HCT116 (cell line): ENCODE data around the gene GCK. TPM values are rescaled to one million over a fixed set of nuclear protein-coding genes. Genes with fewer than 3 reads are reported as not detected.

Experiments used
- ATAC-seq: fragments of 200-7000 bp; cut with Tn5 transposase; 2 replicates; pipeline ENCODE4 v1.9.1; 2020; ENCODE audit warnings: mild to moderate bottlenecking, moderate library complexity
- BruUV-seq: library from RNA; stranded (reverse); fragments of 400-500 nt; replicated peaks from 2 replicates; lab custom pipeline; 2021; lab: Mats Ljungman, UMichigan
- CTCF ChIA-PET: fragments of 300-600 bp; sonication (Branson Sonifier 250); formaldehyde crosslinking; loops from one replicate; lab custom pipeline; 2021; ENCODE audit warnings: antibody characterized with exemption; lab: Charles Lee
- POLR2A ChIA-PET: fragments of 300-600, 350-600 bp; sonication (Branson Sonifier 250); formaldehyde crosslinking; loops from one replicate; lab custom pipeline; 2021; ENCODE audit warnings: antibody characterized with exemption; lab: Charles Lee
- RAD21 ChIA-PET, 2 experiments: fragments of 300-600 bp; sonication (Branson Sonifier 250); formaldehyde crosslinking; loops; one replicate each; lab custom pipeline; 2023; ENCODE audit warnings: low total read pairs in 2 of 2; ENCODE audit not compliant: uncharacterized antibody in 2 of 2, unreplicated experiment in 2 of 2, low non-redundant PET in 1 of 2; lab: Charles Lee
- DNase-seq: peaks from one replicate; pipeline ENCODE4 v3.0.0-alpha.2; 2010; ENCODE audit warnings: low read depth, low spot score
- H2AFZ ChIP-seq: fragments of 200-600 bp; shearing (Covaris generic), sonication (generic); 2 replicates; pipeline ENCODE4 v1.6.1; 2017; ENCODE audit warnings: low read depth, mixed run types, mixed read lengths, antibody characterized with exemption, low read length; ENCODE audit not compliant: poor library complexity, severe bottlenecking
- H3K27ac ChIP-seq: 2 replicates; pipeline ENCODE4 v1.5.1; 2012; ENCODE audit warnings: low read depth, low read length
- H3K27me3 ChIP-seq: fragments of 200-600 bp; sonication (generic); 2 replicates; pipeline ENCODE4 v1.6.1; 2016; ENCODE audit warnings: mixed run types, low read length, mixed read lengths; ENCODE audit not compliant: insufficient read depth
- H3K36me3 ChIP-seq, 2 experiments: fragments of 200-500 bp in 1 of 2; fragments of 200-600 bp in 1 of 2; sonication (Bioruptor generic) in 1 of 2; sonication (generic) in 1 of 2; 2 replicates each; pipeline versions ENCODE4 v1.5.1 to v1.6.1; 2014 to 2016; ENCODE audit warnings: low read length in 2 of 2, inconsistent platforms in 1 of 2, mixed read lengths in 1 of 2, mixed run types in 1 of 2; ENCODE audit not compliant: insufficient read depth in 2 of 2, control insufficient read depth in 1 of 2
- H3K4me1 ChIP-seq, 2 experiments: fragments of 200-600 bp in 1 of 2; sonication (generic) in 1 of 2; 2 replicates each; pipeline versions ENCODE4 v1.5.1 to v1.6.1; 2012 to 2017; ENCODE audit warnings: low read length in 2 of 2, inconsistent platforms in 1 of 2, mild to moderate bottlenecking in 1 of 2, mixed read lengths in 1 of 2, mixed run types in 1 of 2, moderate library complexity in 1 of 2; ENCODE audit not compliant: insufficient read depth in 2 of 2, control insufficient read depth in 1 of 2
- H3K4me2 ChIP-seq: fragments of 200-600 bp; sonication (generic); 2 replicates; pipeline ENCODE4 v1.6.1; 2017; ENCODE audit warnings: mixed run types, low read length, mixed read lengths
- H3K4me3 ChIP-seq, 2 experiments: fragments of 200-600 bp in 1 of 2; sonication (generic) in 1 of 2; replicated peaks in 1 of 2; 2 replicates each; pipeline ENCODE4 v1.5.1; 2011 to 2016; ENCODE audit warnings: low read length in 2 of 2, control low read depth in 1 of 2, low read depth in 1 of 2, mild to moderate bottlenecking in 1 of 2, mixed read lengths in 1 of 2, mixed run types in 1 of 2
- H3K79me2 ChIP-seq: fragments of 200-600 bp; sonication (generic); 2 replicates; pipeline ENCODE4 v1.6.1; 2017; ENCODE audit warnings: mild to moderate bottlenecking, mixed run types, low read length, moderate library complexity, mixed read lengths; ENCODE audit not compliant: insufficient read depth
- H3K9ac ChIP-seq: fragments of 200-600 bp; sonication (generic); 2 replicates; pipeline ENCODE4 v1.6.1; 2016; ENCODE audit warnings: low read length, mixed read lengths
- H3K9me2 ChIP-seq: fragments of 200-600 bp; sonication (generic), shearing (Covaris generic); 2 replicates; pipeline ENCODE4 v1.6.1; 2017; ENCODE audit warnings: mixed run types, mild to moderate bottlenecking, moderate library complexity; ENCODE audit not compliant: insufficient read depth
- H3K9me3 ChIP-seq, 2 experiments: fragments of 200-500 bp in 1 of 2; fragments of 200-600 bp in 1 of 2; sonication (Bioruptor generic) in 1 of 2; sonication (generic) in 1 of 2; 2 replicates each; pipeline ENCODE4 v1.6.1; 2014 to 2017; ENCODE audit warnings: low read length in 2 of 2, mixed read lengths in 2 of 2, inconsistent platforms in 1 of 2, low read depth in 1 of 2, mild to moderate bottlenecking in 1 of 2, mixed run types in 1 of 2, moderate library complexity in 1 of 2; ENCODE audit not compliant: control insufficient read depth in 1 of 2, insufficient read depth in 1 of 2
- H4K20me1 ChIP-seq: fragments of 200-600 bp; sonication (generic), shearing (Covaris generic); 2 replicates; pipeline ENCODE4 v1.6.1; 2017; ENCODE audit warnings: mixed run types, mild to moderate bottlenecking, moderate library complexity; ENCODE audit not compliant: insufficient read depth
- CBX3 ChIP-seq: IDR thresholded peaks from 2 replicates; pipeline ENCODE4 v1.6.1; 2012; ENCODE audit warnings: low read depth
- EGR1 ChIP-seq: IDR thresholded peaks from 2 replicates; pipeline ENCODE4 v1.6.1; 2012; ENCODE audit warnings: low read depth
- ELF1 ChIP-seq: IDR thresholded peaks from 2 replicates; pipeline ENCODE4 v1.6.1; 2012; ENCODE audit warnings: low read depth, borderline replicate concordance
- EZH2 ChIP-seq: fragments of 200-600 bp; sonication (generic); IDR thresholded peaks from 2 replicates; pipeline ENCODE4 v1.6.1; 2017; ENCODE audit warnings: antibody characterized with exemption, mixed run types
- EZH2phosphoT487 ChIP-seq: fragments of 200-600 bp; IDR thresholded peaks from 2 replicates; pipeline ENCODE4 v1.6.1; 2018; ENCODE audit warnings: antibody characterized with exemption, borderline replicate concordance
- JUND ChIP-seq: IDR thresholded peaks from 2 replicates; pipeline ENCODE4 v1.6.1; 2012
- POLR2A ChIP-seq: IDR thresholded peaks from 2 replicates; pipeline ENCODE4 v1.7.0; 2011; ENCODE audit warnings: borderline replicate concordance; ENCODE audit not compliant: insufficient read depth, insufficient read length; ENCODE audit errors: extremely low read depth
- POLR2AphosphoS5 ChIP-seq: IDR thresholded peaks from 2 replicates; pipeline ENCODE4 v1.6.1; 2011; ENCODE audit warnings: mild to moderate bottlenecking, low read depth, low read length, moderate library complexity
- RAD21 ChIP-seq: IDR thresholded peaks from 2 replicates; pipeline ENCODE4 v1.6.1; 2012; ENCODE audit warnings: low read depth, mild to moderate bottlenecking
- SP1 ChIP-seq: IDR thresholded peaks from 2 replicates; pipeline ENCODE4 v1.6.1; 2012; ENCODE audit warnings: low read depth
- ZFX ChIP-seq: fragments of 450-650 bp; IDR thresholded peaks from 2 replicates; pipeline ENCODE4 v1.6.1; 2017
- intact Hi-C: fragments of 100-400 bp; cut with micrococcal nuclease; formaldehyde crosslinking; loops from 2 replicates; pipeline ENCODE4 v1.10.0; 2022
- total RNA-seq: library from RNA; stranded (reverse); gene quantifications from one replicate; pipeline ENCODE4 v1.2.1, GENCODE V29; 2021; ENCODE audit not compliant: unreplicated experiment
- TF ChIP-seq, protein P1 (sequence below), 3 experiments: fragments of 200-600 bp in 1 of 3; sonication (generic) in 1 of 3; IDR thresholded peaks in 2 of 3; conservative IDR thresholded peaks in 1 of 3; 2 replicates each; pipeline ENCODE4 v1.5.1; 2012 to 2017; ENCODE audit warnings: low read depth in 2 of 3, low read length in 2 of 3, antibody characterized with exemption in 1 of 3, borderline replicate concordance in 1 of 3, control low read depth in 1 of 3, mild to moderate bottlenecking in 1 of 3, mixed read lengths in 1 of 3, mixed run types in 1 of 3, moderate library complexity in 1 of 3; ENCODE audit not compliant: insufficient read depth in 1 of 3
- TF ChIP-seq, protein P2 (sequence below): IDR thresholded peaks from 2 replicates; pipeline ENCODE4 v1.6.1; 2012
- TF ChIP-seq, protein P3 (sequence below): IDR thresholded peaks from 2 replicates; pipeline ENCODE4 v1.6.1; 2012

Gene GCK
- total RNA-seq, 1 experiment from 2014 or later, result 0.34 TPM

DNA sequence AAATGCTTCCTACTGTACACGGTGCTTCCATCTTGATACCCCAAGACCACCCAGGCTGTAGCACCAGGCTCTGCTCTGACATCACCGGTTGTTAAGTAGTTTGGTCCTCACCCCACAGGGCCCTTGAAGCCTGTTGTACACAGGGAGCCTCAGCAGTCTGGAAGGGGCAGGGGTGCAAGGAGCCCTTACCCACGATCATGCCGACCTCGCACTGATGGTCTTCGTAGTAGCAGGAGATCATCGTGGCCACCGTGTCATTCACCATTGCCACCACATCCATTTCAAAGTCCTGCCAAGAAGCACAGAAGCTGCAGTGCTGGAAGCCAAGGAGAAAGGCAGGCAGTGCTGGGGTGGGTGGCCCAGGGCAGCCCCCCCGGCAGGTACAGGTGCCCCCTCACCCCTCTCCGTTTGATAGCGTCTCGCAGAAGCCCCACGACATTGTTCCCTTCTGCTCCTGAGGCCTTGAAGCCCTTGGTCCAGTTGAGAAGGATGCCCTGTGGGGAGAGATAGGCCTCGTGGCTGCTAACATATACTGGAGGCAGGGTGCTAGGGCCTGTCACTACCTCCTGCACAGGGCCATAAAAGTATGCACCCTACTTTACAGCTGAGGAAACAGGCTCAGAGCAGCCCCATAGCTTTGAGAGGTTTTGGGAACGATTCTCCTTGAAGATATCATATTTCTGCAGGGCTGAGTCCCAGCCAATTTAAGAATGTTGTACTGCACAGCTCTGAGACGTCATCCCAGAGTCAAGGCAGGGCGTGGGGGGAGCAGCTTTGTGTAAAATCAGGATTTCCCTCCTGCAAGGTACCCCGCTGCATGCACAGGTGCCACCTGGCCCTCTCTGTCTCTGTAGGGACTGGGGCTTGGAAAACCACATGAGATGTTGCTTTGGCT, 39.4 kb downstream of the GCK start:
- intact Hi-C loops, result loop anchor here (5.0 kb wide), 1 partner anchor 32 kb away; no protein-coding TSS in a partner anchor
- ChIA-PET CTCF (no interaction called here), POLR2A (no interaction called here), RAD21 (no interaction called here)
- Histone ChIP-seq H4K20me1 (no peaks in the 10 kb centered on the region), H3K27me3 (no peaks in the 10 kb centered on the region), H3K9me2 (no peaks in the 10 kb centered on the region), H3K4me3 (no peak overlapping the region), H3K27ac (no peak overlapping the region), H3K4me2 (peak overlapping the region; percentile 21; the same call in 1 of the 2 replicates), H2AFZ (no peak overlapping the region), H3K4me1 (peaks cover 0 to 9% of the 10 kb centered on the region in 2 experiments; a peak in 2 of 4 replicates), H3K9ac (no peak overlapping the region), H3K36me3 (no peaks in the 10 kb centered on the region), H3K79me2 (no peaks in the 10 kb centered on the region), H3K9me3 (no peaks in the 10 kb centered on the region)
- DNase-seq (no peak), ATAC-seq (no peak)
- no peak for TF ChIP-seq POLR2A
- TF ChIP-seq EZH2phosphoT487, result no peak
- TF ChIP-seq, protein P1, sequence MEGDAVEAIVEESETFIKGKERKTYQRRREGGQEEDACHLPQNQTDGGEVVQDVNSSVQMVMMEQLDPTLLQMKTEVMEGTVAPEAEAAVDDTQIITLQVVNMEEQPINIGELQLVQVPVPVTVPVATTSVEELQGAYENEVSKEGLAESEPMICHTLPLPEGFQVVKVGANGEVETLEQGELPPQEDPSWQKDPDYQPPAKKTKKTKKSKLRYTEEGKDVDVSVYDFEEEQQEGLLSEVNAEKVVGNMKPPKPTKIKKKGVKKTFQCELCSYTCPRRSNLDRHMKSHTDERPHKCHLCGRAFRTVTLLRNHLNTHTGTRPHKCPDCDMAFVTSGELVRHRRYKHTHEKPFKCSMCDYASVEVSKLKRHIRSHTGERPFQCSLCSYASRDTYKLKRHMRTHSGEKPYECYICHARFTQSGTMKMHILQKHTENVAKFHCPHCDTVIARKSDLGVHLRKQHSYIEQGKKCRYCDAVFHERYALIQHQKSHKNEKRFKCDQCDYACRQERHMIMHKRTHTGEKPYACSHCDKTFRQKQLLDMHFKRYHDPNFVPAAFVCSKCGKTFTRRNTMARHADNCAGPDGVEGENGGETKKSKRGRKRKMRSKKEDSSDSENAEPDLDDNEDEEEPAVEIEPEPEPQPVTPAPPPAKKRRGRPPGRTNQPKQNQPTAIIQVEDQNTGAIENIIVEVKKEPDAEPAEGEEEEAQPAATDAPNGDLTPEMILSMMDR (IDR thresholded peaks at IDR 0.05 in 2 of 3, conservative IDR thresholded peaks at IDR 0.05 in 1 of 3; ENCODE audit: borderline replicate concordance in 1 of 3, insufficient read depth in 1 of 3, low read depth in 2 of 3, low read length in 2 of 3), result no peak
- no peak for TF ChIP-seq ELF1
- no peak for TF ChIP-seq EGR1
- TF ChIP-seq, protein P2, sequence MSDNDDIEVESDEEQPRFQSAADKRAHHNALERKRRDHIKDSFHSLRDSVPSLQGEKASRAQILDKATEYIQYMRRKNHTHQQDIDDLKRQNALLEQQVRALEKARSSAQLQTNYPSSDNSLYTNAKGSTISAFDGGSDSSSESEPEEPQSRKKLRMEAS, result no peak
- no peak for TF ChIP-seq JUND
- TF ChIP-seq RAD21, result no peak
- TF ChIP-seq EZH2, result no peak
- TF ChIP-seq CBX3, result no peak
- no peak for TF ChIP-seq POLR2AphosphoS5
- TF ChIP-seq, protein P3, sequence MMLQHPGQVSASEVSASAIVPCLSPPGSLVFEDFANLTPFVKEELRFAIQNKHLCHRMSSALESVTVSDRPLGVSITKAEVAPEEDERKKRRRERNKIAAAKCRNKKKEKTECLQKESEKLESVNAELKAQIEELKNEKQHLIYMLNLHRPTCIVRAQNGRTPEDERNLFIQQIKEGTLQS, result no peak
- TF ChIP-seq SP1, result no peak
- no peak for TF ChIP-seq ZFX
- BruUV-seq, result no TSS peak
